SK-N-MC (cell line): ENCODE data around the gene PLPPR2.
A peak's percentile ranks its signal among the peaks of the same experiment; 100 is the strongest.
"Not testable (repeated sequence)": the region's sequence is repeated elsewhere in the genome, so short reads cannot be mapped to it uniquely, and the experiment has no call there.

Experiments used
- DNase-seq: peaks from one replicate; pipeline ENCODE4 v3.0.0-alpha.2; 2011; ENCODE audit warnings: low read depth, low spot score
- H3K27ac ChIP-seq: fragments of 200-600 bp; sonication (generic); 2 replicates; pipeline ENCODE4 v1.5.1; 2016; ENCODE audit warnings: mixed run types
- H3K36me3 ChIP-seq: fragments of 200-600 bp; sonication (generic); 2 replicates; pipeline ENCODE4 v1.6.1; 2017; ENCODE audit warnings: antibody characterized with exemption, low read length, mixed read lengths; ENCODE audit not compliant: insufficient read depth
- H3K4me3 ChIP-seq: fragments of 200-600 bp; sonication (generic); 2 replicates; pipeline ENCODE4 v1.5.1; 2016
- H3K9ac ChIP-seq: fragments of 200-600 bp; sonication (generic); 2 replicates; pipeline ENCODE4 v1.8.0; 2017; ENCODE audit warnings: mixed run types, mixed read lengths; ENCODE audit not compliant: insufficient read length
- H3K9me3 ChIP-seq: fragments of 200-600 bp; sonication (generic); 2 replicates; pipeline ENCODE4 v1.6.1; 2017; ENCODE audit warnings: low read depth, mild to moderate bottlenecking, antibody characterized with exemption, low read length, moderate library complexity, mixed read lengths
- EZH2 ChIP-seq: fragments of 200-600 bp; sonication (generic); IDR thresholded peaks from one replicate; pipeline ENCODE4 v1.6.1; 2017; ENCODE audit warnings: antibody characterized with exemption
- FOXP2 ChIP-seq: optimal IDR thresholded peaks from 2 replicates; pipeline ENCODE3; 2011; ENCODE audit warnings: mild to moderate bottlenecking, moderate library complexity; ENCODE audit not compliant: insufficient read depth; ENCODE audit errors: extremely low read length, control extremely low read depth
- POLR2AphosphoS5 ChIP-seq: IDR thresholded peaks from 2 replicates; pipeline ENCODE4 v1.6.1; 2012; ENCODE audit warnings: mild to moderate bottlenecking, low read depth, low read length, borderline replicate concordance

PLPPR2 gene

GRCh38 chr19:11390933-11391680 lies 35.9 kb downstream of the PLPPR2 start:
- DNase-seq, result no peak
- TF ChIP-seq FOXP2, result no peak
- TF ChIP-seq EZH2, result no peak
- TF ChIP-seq POLR2AphosphoS5, result no peak

GRCh38 chr19:11397089-11397610 lies 41.9 kb downstream of the PLPPR2 start:
- H3K9ac ChIP-seq, result no peak overlapping the region
- TF ChIP-seq EZH2, result no peak
- no peak for TF ChIP-seq POLR2AphosphoS5
- TF ChIP-seq FOXP2, result no peak
- no peak for DNase-seq
- H3K9me3 ChIP-seq, result no peaks in the 10 kb centered on the region
- H3K4me3 ChIP-seq, result no peak overlapping the region
- H3K36me3 ChIP-seq, result no peaks in the 10 kb centered on the region
- no peak overlapping the region for H3K27ac ChIP-seq

More at GRCh38 chr19:11390933-11391680, 35.9 kb downstream of the PLPPR2 start:
- Histone ChIP-seq H3K9ac (no peak overlapping the region), H3K27ac (no peak overlapping the region), H3K9me3 (no peaks in the 10 kb centered on the region), H3K36me3 (no peaks in the 10 kb centered on the region), H3K4me3 (no peak overlapping the region)

- no peak overlapping the region for H3K9ac ChIP-seq
- DNase-seq, result no peak
- no peaks in the 10 kb centered on the region for H3K36me3 ChIP-seq
- H3K27ac ChIP-seq, result no peak overlapping the region
- no peaks in the 10 kb centered on the region for H3K9me3 ChIP-seq
- TF ChIP-seq EZH2, result no peak
- TF ChIP-seq POLR2AphosphoS5, result no peak
- TF ChIP-seq FOXP2, result no peak
- no peak overlapping the region for H3K4me3 ChIP-seq
Measured at GRCh38 chr19:11399667-11400066, 44.4 kb downstream of the PLPPR2 start.

GRCh38 chr19:11400798-11401197 lies 45.6 kb downstream of the PLPPR2 start:
- Histone ChIP-seq H3K9ac (no peak overlapping the region), H3K27ac (no peak overlapping the region), H3K4me3 (no peak overlapping the region), H3K9me3 (no peaks in the 10 kb centered on the region), H3K36me3 (no peaks in the 10 kb centered on the region)
- no peak for DNase-seq
- TF ChIP-seq FOXP2, result no peak
- TF ChIP-seq POLR2AphosphoS5, result no peak
- TF ChIP-seq EZH2, result no peak

GRCh38 chr19:11401808-11402543 lies 46.7 kb downstream of the PLPPR2 start:
- Histone ChIP-seq H3K4me3 (no peak overlapping the region), H3K27ac (no peak overlapping the region), H3K36me3 (no peaks in the 10 kb centered on the region), H3K9ac (no peak overlapping the region), H3K9me3 (no peaks in the 10 kb centered on the region)
- no peak for DNase-seq
- TF ChIP-seq FOXP2 (no peak), EZH2 (no peak), POLR2AphosphoS5 (no peak)

- no peak overlapping the region for H3K9ac ChIP-seq
- DNase-seq, result no peak
Measured at GRCh38 chr19:11404588-11405222, 49.5 kb downstream of the PLPPR2 start.

GRCh38 chr19:11405846-11406643 lies 50.8 kb downstream of the PLPPR2 start:
- no peak for DNase-seq
- no peak overlapping the region for H3K4me3 ChIP-seq
- no peak overlapping the region for H3K9ac ChIP-seq
- no peak for TF ChIP-seq EZH2
- TF ChIP-seq FOXP2, result no peak
- no peak for TF ChIP-seq POLR2AphosphoS5
- H3K36me3 ChIP-seq, result no peaks in the 10 kb centered on the region
- H3K27ac ChIP-seq, result no peak overlapping the region
- H3K9me3 ChIP-seq, result no peaks in the 10 kb centered on the region

More at GRCh38 chr19:11404588-11405222, 49.5 kb downstream of the PLPPR2 start:
- Histone ChIP-seq H3K36me3 (no peaks in the 10 kb centered on the region), H3K9me3 (no peaks in the 10 kb centered on the region), H3K4me3 (no peak overlapping the region), H3K27ac (0 out of 2 replicates have a peak overlapping the region, but pooled peaks have one; percentile 48)
- TF ChIP-seq EZH2, result no peak
- no peak for TF ChIP-seq FOXP2
- no peak for TF ChIP-seq POLR2AphosphoS5

GRCh38 chr19:11406703-11407236 lies 51.5 kb downstream of the PLPPR2 start:
- H3K4me3 ChIP-seq, H3K9me3 ChIP-seq, H3K27ac ChIP-seq, DNase-seq, H3K9ac ChIP-seq, H3K36me3 ChIP-seq: not testable (repeated sequence)
